MG63 (cell line): ENCODE data around the gene TEX19. TPM values are rescaled to one million over a fixed set of nuclear protein-coding genes. Genes with fewer than 3 reads are reported as not detected.
A peak's percentile ranks its signal among the peaks of the same experiment; 100 is the strongest.
"Not testable (repeated sequence)": the region's sequence is repeated elsewhere in the genome, so short reads cannot be mapped to it uniquely, and the experiment has no call there.

Experiments used
- DNase-seq: peaks from one replicate; pipeline ENCODE4 v3.0.0-alpha.2; 2020
- H3K27me3 ChIP-seq: fragments of 250-450 bp; sonication (Bioruptor Pico); 2 replicates; pipeline ENCODE4 v1.5.1; 2020; ENCODE audit warnings: mild to moderate bottlenecking, moderate library complexity
- H3K36me3 ChIP-seq: fragments of 250-450 bp; sonication (Bioruptor Pico); 2 replicates; pipeline ENCODE4 v1.5.1; 2020; ENCODE audit warnings: mild to moderate bottlenecking, moderate library complexity
- H3K4me3 ChIP-seq: fragments of 250-450 bp; sonication (Bioruptor Pico); 2 replicates; pipeline ENCODE4 v1.5.1; 2020; ENCODE audit warnings: mild to moderate bottlenecking, moderate library complexity
- H3K9me3 ChIP-seq: fragments of 250-450 bp; sonication (Bioruptor Pico); 2 replicates; pipeline ENCODE4 v1.5.1; 2020; ENCODE audit warnings: mild to moderate bottlenecking, moderate library complexity
- total RNA-seq: library from RNA; depleted of rRNA; stranded (reverse); fragments of >200 nt; shearing (Covaris generic); gene quantifications from 2 replicates; pipeline ENCODE4 v1.2.3, GENCODE V29; 2014; ENCODE audit warnings: low replicate concordance

Gene TEX19
- total RNA-seq, 1 experiment from 2014 or later: 2.3 TPM

DNA sequence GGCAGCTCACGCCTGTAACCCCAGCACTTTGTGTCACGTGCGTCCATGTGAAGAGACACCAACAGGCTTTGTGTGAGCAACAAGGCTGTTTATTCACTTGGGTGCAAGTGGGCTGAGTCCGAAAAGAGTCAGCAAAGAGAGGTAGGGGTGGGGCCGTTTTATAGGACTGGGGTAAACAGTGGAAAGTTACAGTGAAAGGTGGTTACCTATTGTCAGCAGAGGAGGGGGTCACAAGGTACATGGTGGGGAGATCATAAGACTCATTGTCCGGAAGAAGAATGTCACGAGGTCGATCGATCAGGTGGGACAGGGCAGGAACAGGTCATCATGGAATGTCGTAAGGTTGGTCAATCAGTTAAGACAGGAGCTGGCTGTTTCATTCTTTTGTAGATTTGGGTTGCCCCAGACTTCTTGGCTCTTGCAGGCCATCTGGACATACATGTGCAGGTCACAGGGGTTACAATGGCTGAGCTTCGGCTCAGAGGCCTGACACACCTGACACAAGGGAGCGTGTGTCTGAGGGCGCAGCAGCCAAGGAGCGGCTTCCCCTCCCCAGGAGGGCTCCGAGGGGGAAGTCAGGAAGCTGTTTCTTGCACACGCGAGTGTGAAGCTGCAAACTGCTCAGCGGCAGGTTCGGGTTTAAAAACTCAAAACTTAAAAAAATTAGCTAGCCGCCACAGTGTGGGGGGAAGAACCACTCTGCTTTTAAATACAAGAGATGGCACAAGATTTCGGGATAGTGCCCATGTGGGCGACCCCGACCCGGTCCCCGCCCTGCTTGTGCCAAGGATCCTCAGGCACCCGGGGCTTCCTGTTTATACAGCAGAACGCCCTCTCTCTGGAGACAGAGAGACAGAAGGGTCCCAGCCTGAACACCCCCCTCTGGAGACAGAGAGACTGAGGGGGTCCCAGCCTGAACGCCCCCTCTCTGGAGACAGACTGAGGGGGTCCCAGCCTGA is 12.4 kb upstream of the TEX19 start:
- H3K36me3 ChIP-seq: no peaks in the 10 kb centered on the region
- H3K4me3 ChIP-seq: no peak overlapping the region
- DNase-seq: no peak
- H3K27me3 ChIP-seq: no peaks in the 10 kb centered on the region
- H3K9me3 ChIP-seq: no peaks in the 10 kb centered on the region

DNA sequence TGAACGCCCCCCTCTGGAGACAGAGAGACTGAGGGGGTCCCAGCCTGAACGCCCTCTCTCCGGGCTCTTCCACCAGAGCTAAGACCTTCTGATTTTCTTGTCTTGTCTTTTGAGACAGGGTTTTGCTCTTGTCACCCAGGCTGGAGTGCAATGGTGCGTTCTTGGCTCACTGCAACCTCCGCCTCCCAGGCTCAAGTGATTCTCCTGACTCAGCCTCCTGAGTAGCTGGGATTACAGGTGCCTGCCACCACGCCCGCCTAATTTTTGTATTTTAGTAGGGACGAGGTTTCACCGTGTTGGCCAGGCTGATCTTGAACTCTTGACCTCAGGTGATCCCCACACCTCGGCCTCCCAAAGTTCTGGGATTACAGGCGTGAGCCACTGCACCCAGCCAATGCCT is 11.1 kb upstream of the TEX19 start:
- not testable (repeated sequence) for H3K36me3 ChIP-seq, H3K4me3 ChIP-seq, H3K27me3 ChIP-seq, DNase-seq, H3K9me3 ChIP-seq

DNA sequence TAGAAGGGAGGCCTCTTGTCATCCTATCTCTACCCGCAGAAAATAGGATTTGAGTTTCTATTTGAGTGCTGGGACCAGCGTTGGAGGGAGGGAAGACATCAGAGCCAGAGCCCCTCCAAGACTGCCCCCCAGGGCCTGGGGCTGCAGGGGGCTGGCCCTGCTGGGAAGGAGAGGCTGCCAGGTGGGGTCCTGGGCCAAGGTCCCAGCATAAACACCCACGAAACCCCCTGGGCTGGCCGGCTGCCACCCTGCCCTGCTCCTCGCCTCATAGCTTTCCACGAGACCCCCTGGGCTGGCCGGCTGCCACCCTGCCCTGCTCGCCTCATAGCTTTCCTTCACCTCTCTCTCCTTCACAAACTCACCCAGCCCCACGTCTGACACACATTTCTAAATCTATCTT is 10.6 kb upstream of the TEX19 start:
- Histone ChIP-seq H3K4me3 (no peak overlapping the region), H3K27me3 (no peaks in the 10 kb centered on the region), H3K9me3 (no peaks in the 10 kb centered on the region), H3K36me3 (no peaks in the 10 kb centered on the region)
- DNase-seq: no peak

DNA sequence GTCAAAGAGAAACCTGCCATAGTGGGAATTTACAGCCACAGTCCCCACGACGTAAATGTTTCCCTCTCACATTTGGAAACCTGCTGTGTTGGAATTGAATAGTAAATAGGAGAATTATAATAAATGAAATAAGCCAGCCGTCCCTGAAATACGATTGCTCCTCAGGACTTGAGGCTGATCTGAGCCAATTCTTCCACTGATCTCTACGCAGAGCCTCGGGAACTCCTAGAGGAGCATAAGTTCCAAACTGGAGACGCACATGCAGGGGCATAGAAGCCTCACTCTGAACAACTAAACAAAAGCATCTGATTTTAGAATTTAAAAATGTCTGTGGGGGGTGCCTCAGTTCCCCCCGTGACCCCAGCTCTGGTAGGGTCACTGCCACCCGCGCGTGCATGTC is 10.2 kb upstream of the TEX19 start:
- H3K27me3 ChIP-seq: no peaks in the 10 kb centered on the region
- H3K4me3 ChIP-seq: no peak overlapping the region
- no peaks in the 10 kb centered on the region for H3K36me3 ChIP-seq
- no peak for DNase-seq
- no peaks in the 10 kb centered on the region for H3K9me3 ChIP-seq

DNA sequence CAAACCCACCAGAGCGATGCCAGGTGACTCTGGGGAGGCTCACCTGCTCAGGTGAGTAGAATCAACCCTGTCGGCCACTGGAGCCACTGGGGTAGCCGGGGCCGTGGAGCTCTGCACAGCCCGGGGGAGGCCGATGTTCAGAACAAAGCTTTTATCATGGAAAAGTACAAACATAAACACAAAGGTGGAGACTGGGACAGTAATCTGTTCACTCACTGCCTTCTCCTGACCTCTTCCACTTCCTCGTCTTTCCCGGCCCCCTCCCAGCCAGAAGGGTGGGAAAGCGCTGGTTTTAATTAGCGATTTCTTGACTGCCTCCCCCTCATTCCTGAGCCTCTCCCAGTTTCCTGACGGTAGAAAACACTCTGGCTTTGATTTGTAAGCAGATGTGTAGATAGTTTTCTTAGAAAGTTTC is 9.8 kb upstream of the TEX19 start:
- no peaks in the 10 kb centered on the region for H3K9me3 ChIP-seq
- H3K36me3 ChIP-seq: no peaks in the 10 kb centered on the region
- no peak overlapping the region for H3K4me3 ChIP-seq
- DNase-seq: no peak
- no peaks in the 10 kb centered on the region for H3K27me3 ChIP-seq

DNA sequence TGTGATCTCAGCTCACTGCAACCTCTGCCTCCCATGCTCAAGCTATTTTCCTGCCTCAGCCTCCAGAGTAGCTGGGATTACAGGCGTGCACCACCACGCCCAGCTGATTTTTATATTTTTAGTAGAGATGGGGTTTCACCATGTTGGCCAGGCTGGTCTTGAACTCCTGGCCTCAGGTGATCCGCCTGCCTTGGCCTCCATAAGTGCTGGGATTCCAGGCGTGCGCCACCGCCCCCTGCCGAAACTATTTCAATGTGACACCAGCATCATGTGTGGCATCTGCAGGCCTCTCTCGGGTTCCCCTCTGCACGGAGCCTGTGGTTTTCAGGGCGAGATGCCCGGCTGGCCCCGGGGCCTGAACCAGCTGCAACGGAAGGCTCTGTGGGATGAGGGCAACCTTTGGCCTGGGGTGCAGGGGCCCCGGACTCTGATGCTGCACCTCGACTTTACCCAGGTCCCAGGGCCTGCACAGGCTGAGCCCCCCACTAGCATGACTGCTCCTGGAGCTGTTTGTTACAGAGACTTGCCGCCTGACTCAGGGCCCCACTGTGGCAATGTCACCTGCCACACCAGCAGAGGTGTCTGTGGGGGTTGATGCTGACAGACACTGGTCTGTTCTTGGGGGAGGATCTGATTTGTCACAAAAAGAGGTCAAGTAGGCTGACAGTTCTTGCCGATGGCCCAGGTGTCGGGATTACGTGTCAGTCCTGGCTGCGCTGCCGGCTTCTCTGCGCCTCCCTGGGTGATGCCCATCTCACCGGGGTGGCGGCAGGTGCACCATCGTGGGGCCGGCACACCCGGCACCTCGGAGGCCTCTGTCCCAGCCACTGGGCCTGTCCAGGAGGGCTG is 8.6 kb upstream of the TEX19 start:
- H3K4me3 ChIP-seq: no peak overlapping the region
- H3K9me3 ChIP-seq: no peaks in the 10 kb centered on the region
- no peak for DNase-seq
- no peaks in the 10 kb centered on the region for H3K36me3 ChIP-seq
- no peaks in the 10 kb centered on the region for H3K27me3 ChIP-seq

DNA sequence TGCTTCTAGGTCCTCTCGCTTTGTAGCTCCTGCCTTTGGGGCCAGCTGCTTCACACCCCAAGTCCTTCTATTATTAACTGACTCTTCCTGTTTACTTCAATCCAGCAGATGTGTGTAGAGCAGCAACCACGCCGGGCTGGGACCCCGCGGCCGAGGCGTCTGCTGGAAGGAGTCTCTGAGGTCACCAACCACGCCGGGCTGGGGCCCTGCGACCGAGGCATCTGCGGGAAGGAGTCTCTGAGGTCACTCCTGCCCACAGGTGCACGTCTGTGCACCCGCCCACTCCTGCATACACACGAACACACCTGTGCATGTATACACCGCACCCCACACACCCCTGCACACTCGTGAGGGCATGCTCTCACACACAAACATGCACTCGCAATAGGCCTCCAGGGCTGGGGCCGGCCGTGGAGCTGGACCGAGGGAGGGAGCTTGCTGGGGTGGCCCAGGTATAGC is 7.8 kb upstream of the TEX19 start:
- Histone ChIP-seq H3K4me3 (no peak overlapping the region), H3K36me3 (no peaks in the 10 kb centered on the region), H3K9me3 (no peaks in the 10 kb centered on the region), H3K27me3 (no peaks in the 10 kb centered on the region)
- no peak for DNase-seq

DNA sequence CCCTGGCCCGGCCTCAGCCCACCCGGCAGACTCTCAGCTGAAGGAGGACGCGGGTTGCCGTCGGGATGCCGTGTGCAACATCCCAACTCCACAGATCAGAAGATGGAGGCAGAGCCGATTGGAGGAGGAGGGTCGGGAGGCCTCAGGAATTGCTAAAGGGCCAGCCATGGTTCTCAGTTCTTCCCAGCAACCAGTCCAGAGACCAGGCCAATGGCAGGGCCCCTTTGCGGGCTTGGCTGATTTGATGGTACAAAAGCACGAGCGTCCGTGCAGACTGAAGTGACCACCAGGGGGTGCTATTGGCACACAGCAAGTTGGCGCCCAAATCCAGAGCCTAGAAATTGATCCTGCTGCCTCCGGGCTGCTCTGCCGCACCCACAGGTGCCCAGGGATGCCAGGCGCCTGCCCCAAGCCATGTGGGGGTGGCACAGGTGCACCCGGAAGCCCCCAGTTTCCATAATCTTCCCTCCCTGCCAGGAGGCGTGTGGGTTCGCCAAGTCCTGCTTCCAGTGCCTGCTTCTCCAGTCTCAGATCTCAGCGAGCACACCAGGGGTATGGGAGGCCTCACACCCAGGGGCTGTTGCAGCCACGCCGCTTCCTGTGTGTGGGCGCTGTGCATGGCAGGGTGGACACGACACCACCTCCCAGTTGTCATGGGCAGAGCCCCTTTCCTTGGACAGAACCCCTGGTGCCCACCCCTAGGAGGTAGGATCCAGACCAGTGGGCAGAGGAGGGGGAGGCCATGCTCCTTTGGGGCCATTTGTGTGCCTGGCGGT is 7.1 kb upstream of the TEX19 start:
- peak; percentile 75 for DNase-seq
- Histone ChIP-seq H3K36me3 (no peaks in the 10 kb centered on the region), H3K4me3 (no peak overlapping the region), H3K9me3 (no peaks in the 10 kb centered on the region), H3K27me3 (no peaks in the 10 kb centered on the region)

DNA sequence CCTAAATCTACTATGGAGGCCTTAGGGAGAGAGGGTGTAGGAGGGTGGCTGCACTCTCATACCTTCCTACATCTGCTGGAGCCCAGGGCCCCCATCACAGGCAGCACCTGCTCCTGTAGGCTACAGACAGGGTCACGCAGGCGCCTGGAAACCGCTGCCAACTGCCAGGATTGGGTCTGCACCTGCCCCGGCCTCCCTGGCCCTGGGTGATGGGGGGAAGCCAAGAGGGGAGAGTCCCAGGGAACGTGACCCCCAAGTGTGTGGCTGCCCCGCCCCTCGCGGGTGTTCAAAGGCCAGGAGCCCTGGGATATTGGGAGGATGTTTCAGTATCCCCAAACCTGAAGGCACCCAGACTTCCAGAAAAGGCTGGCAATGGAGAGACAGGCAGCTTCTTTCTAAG is 5.6 kb upstream of the TEX19 start:
- Histone ChIP-seq H3K36me3 (no peaks in the 10 kb centered on the region), H3K27me3 (no peaks in the 10 kb centered on the region), H3K4me3 (no peak overlapping the region), H3K9me3 (no peaks in the 10 kb centered on the region)
- no peak for DNase-seq

DNA sequence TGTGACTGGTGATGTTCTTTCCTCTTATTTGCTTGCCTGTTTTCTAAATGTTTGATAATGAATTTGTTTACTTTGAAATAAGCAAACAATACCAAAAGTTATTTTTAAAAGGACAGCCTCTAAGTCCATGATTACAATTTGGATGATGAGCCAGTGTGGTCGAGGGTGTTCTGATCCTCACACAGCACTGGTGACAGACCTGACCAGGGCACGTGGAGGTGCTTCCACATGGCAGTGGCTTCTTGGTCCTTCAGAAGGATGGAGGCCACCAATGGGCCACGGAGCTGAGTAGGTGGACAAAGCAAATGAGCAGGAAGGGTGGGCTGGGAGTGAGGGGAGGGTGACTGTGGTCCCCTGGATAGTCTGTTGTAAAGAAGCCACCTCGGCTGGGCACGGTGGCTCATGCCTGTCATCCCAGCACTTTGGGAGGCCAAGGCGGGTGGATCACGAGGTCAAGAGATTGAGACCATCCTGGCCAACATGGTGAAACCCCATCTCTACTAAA is 4.2 kb upstream of the TEX19 start:
- no peak for DNase-seq
- H3K4me3 ChIP-seq: no peak overlapping the region
- no peaks in the 10 kb centered on the region for H3K9me3 ChIP-seq
- H3K27me3 ChIP-seq: no peaks in the 10 kb centered on the region
- no peaks in the 10 kb centered on the region for H3K36me3 ChIP-seq

DNA sequence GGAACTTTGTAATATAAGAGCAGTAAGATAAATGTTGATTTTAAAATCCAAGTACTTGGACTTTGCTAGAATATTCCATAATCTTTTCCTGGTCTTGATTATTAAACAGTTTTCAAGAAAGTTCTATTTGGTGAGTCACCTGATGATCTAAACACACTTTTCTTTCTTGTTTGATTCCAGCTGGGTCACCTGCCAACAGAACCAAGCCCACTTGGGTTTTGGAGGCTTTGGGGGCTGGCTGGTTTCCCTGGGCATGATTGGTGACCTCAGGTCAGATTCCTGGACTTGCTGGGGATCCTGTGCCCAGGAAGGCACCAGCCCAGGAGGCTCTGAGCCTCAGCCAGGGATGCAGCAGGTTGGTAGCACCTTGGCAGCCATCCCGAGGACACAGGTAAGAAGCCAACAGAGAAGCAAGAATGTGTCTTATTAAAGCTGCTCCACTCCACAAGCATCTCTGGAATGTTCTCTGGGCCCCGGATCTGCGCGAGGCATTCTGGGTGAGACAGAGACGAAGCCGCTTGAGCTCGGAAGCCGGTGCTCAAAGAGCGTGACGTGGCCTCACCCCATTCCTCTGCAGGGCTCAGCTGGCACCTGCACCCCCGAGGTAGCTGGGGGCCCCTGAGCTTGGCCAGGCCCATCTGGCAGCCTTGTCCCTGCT is 3.1 kb upstream of the TEX19 start:
- DNase-seq: no peak
- Histone ChIP-seq H3K9me3 (no peaks in the 10 kb centered on the region), H3K36me3 (no peaks in the 10 kb centered on the region), H3K4me3 (no peak overlapping the region), H3K27me3 (no peaks in the 10 kb centered on the region)

DNA sequence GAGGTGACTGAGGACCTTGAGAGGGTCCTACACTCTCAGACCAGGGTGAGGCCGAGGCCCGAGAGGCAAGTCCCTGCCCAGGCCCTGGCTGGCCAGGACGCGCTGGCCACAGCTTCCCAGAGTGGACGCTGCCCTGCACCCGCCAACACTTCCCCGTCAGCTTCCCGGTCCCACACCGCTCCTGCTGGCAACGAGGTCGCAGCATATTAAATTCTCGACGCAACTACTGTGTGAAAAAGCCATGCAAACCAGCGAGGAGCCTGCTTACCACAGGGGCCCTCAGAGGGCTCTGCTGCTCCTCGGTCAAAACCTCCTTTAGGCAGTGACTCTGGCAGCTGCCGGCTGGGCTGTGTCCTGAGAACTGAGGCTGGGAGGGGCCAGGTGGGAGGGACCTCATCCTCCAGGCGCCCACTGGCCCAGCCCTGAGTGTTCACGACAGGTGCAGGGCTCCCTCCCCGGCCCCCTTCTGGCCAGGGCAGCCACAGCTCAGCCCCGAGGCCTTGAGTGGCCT is 2.1 kb upstream of the TEX19 start:
- Histone ChIP-seq H3K36me3 (no peaks in the 10 kb centered on the region), H3K4me3 (no peak overlapping the region), H3K27me3 (no peaks in the 10 kb centered on the region), H3K9me3 (no peaks in the 10 kb centered on the region)
- DNase-seq: no peak

DNA sequence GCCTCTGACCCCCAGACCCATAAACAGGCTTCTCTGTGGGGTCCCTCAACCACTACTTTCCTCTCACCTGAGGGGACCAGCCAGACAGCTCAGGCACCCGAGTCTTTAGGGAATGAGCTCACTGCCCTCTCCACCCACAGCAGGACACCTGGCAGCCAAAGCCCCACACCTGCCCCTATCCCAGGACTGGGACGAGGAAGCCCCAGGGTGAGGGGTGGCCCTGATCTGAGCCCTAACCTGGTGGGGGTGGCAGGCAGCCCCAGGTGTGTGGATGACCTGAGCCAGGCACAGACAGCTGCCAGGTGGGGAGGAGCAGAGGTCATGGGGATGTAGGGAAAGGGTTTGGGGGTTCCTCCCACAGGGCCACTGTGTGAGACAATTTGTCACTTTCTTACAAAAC is 1.7 kb upstream of the TEX19 start:
- H3K9me3 ChIP-seq: no peaks in the 10 kb centered on the region
- no peaks in the 10 kb centered on the region for H3K36me3 ChIP-seq
- no peaks in the 10 kb centered on the region for H3K27me3 ChIP-seq
- H3K4me3 ChIP-seq: no peak overlapping the region
- DNase-seq: no peak

DNA sequence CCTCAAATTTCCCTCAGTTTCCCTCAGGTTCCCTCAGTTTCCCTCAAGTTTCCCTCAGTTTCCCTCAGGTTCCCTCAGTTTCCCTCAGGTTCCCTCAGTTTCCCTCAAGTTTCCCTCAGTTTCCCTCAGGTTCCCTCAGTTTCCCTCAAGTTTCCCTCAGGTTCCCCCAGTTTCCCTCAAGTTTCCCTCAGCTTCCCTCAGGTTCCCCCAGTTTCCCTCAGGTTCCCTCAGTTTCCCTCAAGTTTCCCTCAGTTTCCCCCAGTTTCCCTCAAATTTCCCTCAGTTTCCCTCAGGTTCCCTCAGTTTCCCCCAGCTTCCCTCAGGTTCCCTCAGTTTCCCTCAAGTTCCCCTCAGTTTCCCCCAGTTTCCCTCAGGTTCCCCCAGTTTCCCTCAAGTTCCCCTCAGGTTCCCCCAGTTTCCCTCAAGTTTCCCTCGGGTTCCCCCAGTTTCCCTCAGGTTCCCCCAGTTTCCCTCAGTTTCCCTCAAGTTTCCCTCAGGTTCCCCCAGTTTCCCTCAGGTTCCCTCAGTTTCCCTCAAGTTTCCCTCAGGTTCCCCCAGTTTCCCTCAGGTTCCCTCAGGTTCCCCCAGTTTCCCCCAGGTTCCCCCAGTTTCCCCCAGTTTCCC is 516 bp downstream of the TEX19 start:
- H3K4me3 ChIP-seq, H3K27me3 ChIP-seq, H3K36me3 ChIP-seq, DNase-seq, H3K9me3 ChIP-seq: not testable (repeated sequence)

DNA sequence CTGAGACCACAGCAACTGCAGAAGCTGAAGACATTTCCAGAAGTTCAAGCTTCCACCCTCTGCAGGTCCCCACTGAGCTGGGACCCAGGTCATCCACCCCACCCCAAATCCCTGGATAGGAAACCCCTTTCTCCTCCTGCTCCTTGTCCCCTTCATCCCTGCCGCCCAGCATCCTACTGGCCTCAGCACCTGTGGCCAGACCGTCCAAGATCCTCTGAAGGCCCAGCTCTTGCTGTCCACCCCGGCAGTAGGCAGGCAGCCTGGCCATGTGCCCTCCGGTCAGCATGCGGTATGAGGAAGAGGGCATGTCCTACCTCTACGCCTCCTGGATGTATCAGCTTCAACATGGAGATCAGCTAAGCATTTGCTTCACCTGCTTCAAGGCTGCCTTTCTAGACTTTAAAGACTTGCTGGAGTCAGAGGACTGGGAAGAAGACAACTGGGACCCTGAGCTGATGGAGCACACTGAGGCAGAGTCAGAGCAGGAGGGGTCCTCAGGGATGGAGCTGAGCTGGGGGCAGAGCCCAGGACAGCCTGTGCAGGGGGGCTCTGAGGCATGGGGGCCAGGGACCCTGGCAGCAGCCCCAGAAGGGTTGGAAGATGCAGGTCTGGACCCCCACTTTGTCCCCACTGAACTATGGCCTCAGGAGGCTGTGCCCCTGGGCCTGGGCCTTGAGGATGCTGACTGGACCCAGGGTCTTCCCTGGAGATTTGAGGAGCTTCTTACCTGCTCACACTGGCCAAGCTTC is 3.0 kb downstream of the TEX19 start:
- Histone ChIP-seq H3K27me3 (no peaks in the 10 kb centered on the region), H3K4me3 (no peak overlapping the region), H3K9me3 (no peaks in the 10 kb centered on the region), H3K36me3 (no peaks in the 10 kb centered on the region)
- no peak for DNase-seq
